Loucy (cell line): ENCODE measurements around the gene ZNF248.

ENCODE experiments used
- EZH2phosphoT487 ChIP-seq: fragments of 200-600 bp; IDR thresholded peaks from 2 replicates; pipeline ENCODE4 v1.6.1; 2018; ENCODE audit warnings: antibody characterized with exemption, mild to moderate bottlenecking, moderate library complexity, borderline replicate concordance
- TF ChIP-seq, protein P1 (sequence below): fragments of 200-600 bp; sonication (generic); conservative IDR thresholded peaks from 2 replicates; pipeline ENCODE4 v1.5.1; 2014; ENCODE audit warnings: mild to moderate bottlenecking, antibody characterized with exemption, low read length

DNA sequence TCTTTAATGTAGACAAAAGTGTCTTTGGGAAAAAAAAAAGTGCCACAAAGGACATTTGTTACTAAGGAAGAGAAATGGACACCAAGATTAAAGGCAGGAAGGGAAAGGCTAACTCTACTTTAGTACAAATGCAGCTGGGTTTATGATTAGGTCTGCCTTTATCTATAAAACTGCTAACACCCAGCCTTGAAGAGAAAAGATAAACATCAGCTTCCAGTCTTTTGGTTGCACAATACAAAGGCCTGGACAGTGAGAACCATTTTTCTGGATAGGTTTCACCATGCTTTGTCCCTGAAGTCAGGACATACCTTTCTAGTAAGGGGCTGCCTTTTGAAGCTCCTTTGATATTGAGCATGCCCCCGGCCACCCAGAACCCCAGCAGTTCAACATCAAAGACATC, 45.1 kb downstream of the ZNF248 start:
- no peak for TF ChIP-seq EZH2phosphoT487
- TF ChIP-seq, protein P1, sequence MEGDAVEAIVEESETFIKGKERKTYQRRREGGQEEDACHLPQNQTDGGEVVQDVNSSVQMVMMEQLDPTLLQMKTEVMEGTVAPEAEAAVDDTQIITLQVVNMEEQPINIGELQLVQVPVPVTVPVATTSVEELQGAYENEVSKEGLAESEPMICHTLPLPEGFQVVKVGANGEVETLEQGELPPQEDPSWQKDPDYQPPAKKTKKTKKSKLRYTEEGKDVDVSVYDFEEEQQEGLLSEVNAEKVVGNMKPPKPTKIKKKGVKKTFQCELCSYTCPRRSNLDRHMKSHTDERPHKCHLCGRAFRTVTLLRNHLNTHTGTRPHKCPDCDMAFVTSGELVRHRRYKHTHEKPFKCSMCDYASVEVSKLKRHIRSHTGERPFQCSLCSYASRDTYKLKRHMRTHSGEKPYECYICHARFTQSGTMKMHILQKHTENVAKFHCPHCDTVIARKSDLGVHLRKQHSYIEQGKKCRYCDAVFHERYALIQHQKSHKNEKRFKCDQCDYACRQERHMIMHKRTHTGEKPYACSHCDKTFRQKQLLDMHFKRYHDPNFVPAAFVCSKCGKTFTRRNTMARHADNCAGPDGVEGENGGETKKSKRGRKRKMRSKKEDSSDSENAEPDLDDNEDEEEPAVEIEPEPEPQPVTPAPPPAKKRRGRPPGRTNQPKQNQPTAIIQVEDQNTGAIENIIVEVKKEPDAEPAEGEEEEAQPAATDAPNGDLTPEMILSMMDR, result no peak
